H1 (cell line): ENCODE data around the gene NAV2. TPM values are rescaled to one million over a fixed set of nuclear protein-coding genes. Genes with fewer than 3 reads are reported as not detected.

ENCODE experiments used
- CTCF ChIA-PET: fragments of 300-600 bp; sonication (Branson Sonifier 250); formaldehyde crosslinking; loops from one replicate; lab custom pipeline; 2021; ENCODE audit not compliant: partially characterized antibody; lab: Charles Lee
- POLR2A ChIA-PET: fragments of 300-600 bp; sonication (Branson Sonifier 250); formaldehyde crosslinking; loops from one replicate; lab custom pipeline; 2021; ENCODE audit warnings: inconsistent platforms; ENCODE audit not compliant: partially characterized antibody; lab: Charles Lee
- DNase-seq, 2 experiments: peaks; one replicate each; pipeline versions ENCODE4 v3.0.0 to v3.0.0-alpha.2; 2010 to 2022; ENCODE audit warnings: low spot score in 2 of 2, low read depth in 1 of 2, mixed read lengths in 1 of 2
- FAIRE-seq: peaks from 2 replicates; lab custom pipeline; 2011; peaks lifted over from hg19 to GRCh38; lab: Jason Lieb, UNC
- H2AFZ ChIP-seq: 2 replicates; pipeline ENCODE4 v1.8.1; 2012; ENCODE audit warnings: low read length, inconsistent platforms
- H2AK5ac ChIP-seq: 2 replicates; pipeline ENCODE4 v1.6.1; 2013; ENCODE audit warnings: low read depth, low read length
- H2BK120ac ChIP-seq: replicated peaks from 2 replicates; pipeline ENCODE3; 2013; ENCODE audit warnings: low read depth, low read length, inconsistent platforms
- H2BK12ac ChIP-seq: 2 replicates; pipeline ENCODE4 v1.6.1; 2013; ENCODE audit warnings: low read depth, low read length
- H2BK15ac ChIP-seq: 2 replicates; pipeline ENCODE4 v1.6.1; 2013; ENCODE audit warnings: low read length
- H2BK20ac ChIP-seq: 2 replicates; pipeline ENCODE4 v1.6.1; 2013; ENCODE audit warnings: low read length
- H2BK5ac ChIP-seq: 2 replicates; pipeline ENCODE4 v1.6.1; 2013; ENCODE audit warnings: low read depth, low read length
- H3K14ac ChIP-seq: 2 replicates; pipeline ENCODE4 v1.6.1; 2013; ENCODE audit warnings: inconsistent platforms; ENCODE audit not compliant: insufficient read length
- H3K18ac ChIP-seq: 2 replicates; pipeline ENCODE4 v1.6.1; 2013; ENCODE audit warnings: low read length; ENCODE audit errors: extremely low read depth
- H3K23ac ChIP-seq: 2 replicates; pipeline ENCODE4 v1.6.1; 2013; ENCODE audit warnings: inconsistent platforms; ENCODE audit not compliant: insufficient read length
- H3K23me2 ChIP-seq: 2 replicates; pipeline ENCODE4 v1.6.1; 2013; ENCODE audit warnings: low read depth, low read length
- H3K27ac ChIP-seq: 2 replicates; pipeline ENCODE4 v1.6.1; 2011; ENCODE audit warnings: low read depth, low read length, inconsistent platforms
- H3K27me3 ChIP-seq, 4 experiments: replicated peaks in 1 of 4; 1 replicate in 1 of 4; 2 replicates in 3 of 4; pipeline versions ENCODE4 v1.6.1 to v1.8.1; 2011 to 2013; ENCODE audit warnings: low read length in 3 of 4, mild to moderate bottlenecking in 3 of 4, inconsistent platforms in 2 of 4, mixed read lengths in 2 of 4, moderate library complexity in 1 of 4; ENCODE audit not compliant: control insufficient read depth in 3 of 4, insufficient read depth in 3 of 4; ENCODE audit errors: extremely low read depth in 1 of 4
- H3K36me3 ChIP-seq, 4 experiments: 2 replicates each; pipeline versions ENCODE4 v1.6.1 to v1.8.1; 2011 to 2013; ENCODE audit warnings: mild to moderate bottlenecking in 4 of 4, low read length in 3 of 4, moderate library complexity in 2 of 4, control low read depth in 1 of 4, inconsistent platforms in 1 of 4; ENCODE audit not compliant: insufficient read depth in 4 of 4, control insufficient read depth in 2 of 4
- H3K4ac ChIP-seq: replicated peaks from 2 replicates; pipeline ENCODE3; 2013; ENCODE audit warnings: low read length, low read depth, mixed read lengths, inconsistent platforms; ENCODE audit not compliant: insufficient read length
- H3K4me1 ChIP-seq, 4 experiments: replicated peaks in 1 of 4; 1 replicate in 1 of 4; 2 replicates in 3 of 4; pipeline versions ENCODE4 v1.6.1 to v1.8.1; 2011 to 2013; ENCODE audit warnings: low read length in 3 of 4, inconsistent platforms in 2 of 4, mixed read lengths in 1 of 4; ENCODE audit not compliant: insufficient read depth in 4 of 4, control insufficient read depth in 3 of 4
- H3K4me2 ChIP-seq, 2 experiments: 2 replicates each; pipeline versions ENCODE4 v1.6.1 to v1.8.1; 2011 to 2013; ENCODE audit warnings: low read depth in 2 of 2, low read length in 2 of 2, control low read depth in 1 of 2, inconsistent platforms in 1 of 2, mild to moderate bottlenecking in 1 of 2; ENCODE audit not compliant: insufficient read depth in 1 of 2
- H3K4me3 ChIP-seq, 4 experiments: fragments of 200-600, 300-600 bp in 1 of 4; sonication (generic), shearing (Covaris generic), sonication (Bioruptor Twin) in 1 of 4; 2 replicates each; pipeline versions ENCODE4 v1.5.1 to v1.8.1; 2011 to 2016; ENCODE audit warnings: low read length in 4 of 4, low read depth in 3 of 4, control low read depth in 2 of 4, inconsistent platforms in 2 of 4, mild to moderate bottlenecking in 2 of 4, mixed read lengths in 1 of 4, moderate library complexity in 1 of 4; ENCODE audit not compliant: insufficient read depth in 2 of 4; ENCODE audit errors: extremely low read depth in 1 of 4
- H3K56ac ChIP-seq: replicated peaks from 2 replicates; pipeline ENCODE3; 2013; ENCODE audit warnings: low read depth, mild to moderate bottlenecking, mixed read lengths, low read length, inconsistent platforms; ENCODE audit not compliant: insufficient read length
- H3K79me1 ChIP-seq: 2 replicates; pipeline ENCODE4 v1.6.1; 2013; ENCODE audit warnings: low read depth, low read length, control low read depth
- H3K79me2 ChIP-seq, 2 experiments: 2 replicates each; pipeline versions ENCODE4 v1.6.1 to v1.8.1; 2012 to 2013; ENCODE audit warnings: low read length in 2 of 2, mild to moderate bottlenecking in 2 of 2, inconsistent platforms in 1 of 2; ENCODE audit not compliant: insufficient read depth in 2 of 2, control insufficient read depth in 1 of 2
- H3K9ac ChIP-seq, 4 experiments: replicated peaks in 1 of 4; 1 replicate in 1 of 4; 2 replicates in 3 of 4; pipeline versions ENCODE4 v1.6.1 to v1.8.1; 2011 to 2013; ENCODE audit warnings: low read depth in 3 of 4, low read length in 3 of 4, control low read depth in 2 of 4, mild to moderate bottlenecking in 2 of 4, moderate library complexity in 2 of 4, inconsistent platforms in 1 of 4; ENCODE audit errors: extremely low read depth in 1 of 4
- H3K9me3 ChIP-seq, 2 experiments: 2 replicates each; pipeline versions ENCODE4 v1.6.1 to v1.8.1; 2012 to 2013; ENCODE audit warnings: mild to moderate bottlenecking in 2 of 2, moderate library complexity in 2 of 2, control low read depth in 1 of 2, inconsistent platforms in 1 of 2, low read depth in 1 of 2, low read length in 1 of 2, mixed read lengths in 1 of 2; ENCODE audit not compliant: insufficient read depth in 2 of 2
- H4K20me1 ChIP-seq, 2 experiments: replicated peaks in 1 of 2; 2 replicates each; pipeline versions ENCODE3 to v1.8.1; 2011 to 2013; ENCODE audit warnings: inconsistent platforms in 2 of 2, low read length in 2 of 2, mild to moderate bottlenecking in 1 of 2; ENCODE audit not compliant: insufficient read depth in 2 of 2, control insufficient read depth in 1 of 2
- H4K5ac ChIP-seq: 2 replicates; pipeline ENCODE4 v1.6.1; 2013; ENCODE audit warnings: low read length, low read depth, mixed read lengths, inconsistent platforms; ENCODE audit not compliant: insufficient read length
- H4K8ac ChIP-seq: 2 replicates; pipeline ENCODE4 v1.8.0; 2013; ENCODE audit warnings: mild to moderate bottlenecking, moderate library complexity, low read length, inconsistent platforms; ENCODE audit not compliant: insufficient read depth; ENCODE audit errors: extremely low read depth
- H4K91ac ChIP-seq: replicated peaks from 2 replicates; pipeline ENCODE3; 2013; ENCODE audit warnings: low read length, mixed read lengths, inconsistent platforms; ENCODE audit not compliant: insufficient read length
- BCL11A ChIP-seq, 2 experiments: IDR thresholded peaks; one replicate each; pipeline ENCODE4 v1.6.1; 2011; ENCODE audit warnings: low read depth in 2 of 2, low read length in 2 of 2, mild to moderate bottlenecking in 2 of 2
- CBX5 ChIP-seq: fragments of 300-800, 300-1000 bp; sonication (generic); IDR thresholded peaks from 2 replicates; pipeline ENCODE4 v1.7.1; 2016; ENCODE audit warnings: antibody characterized with exemption, low read length, low read depth
- HDAC2 ChIP-seq, 2 experiments: fragments of 300-600 bp in 1 of 2; sonication (generic) in 1 of 2; IDR thresholded peaks; 2 replicates each; pipeline ENCODE4 v1.6.1; 2011 to 2012; ENCODE audit warnings: low read depth in 2 of 2, low read length in 2 of 2, mild to moderate bottlenecking in 2 of 2, moderate library complexity in 2 of 2, borderline replicate concordance in 1 of 2, inconsistent platforms in 1 of 2
- HDAC6 ChIP-seq: IDR thresholded peaks from one replicate; pipeline ENCODE4 v1.7.1; 2012; ENCODE audit warnings: low read depth, mild to moderate bottlenecking, inconsistent platforms, low read length, moderate library complexity
- NANOG ChIP-seq: IDR thresholded peaks from 2 replicates; pipeline ENCODE4 v1.6.1; 2011; ENCODE audit warnings: low read length, low read depth, mild to moderate bottlenecking, inconsistent platforms; ENCODE audit not compliant: insufficient read depth, poor library complexity, severe bottlenecking
- POLR2A ChIP-seq, 2 experiments: IDR thresholded peaks; 1 replicate in 1 of 2; 2 replicates in 1 of 2; pipeline ENCODE4 v1.6.1; 2011; ENCODE audit warnings: low read depth in 2 of 2, low read length in 2 of 2, mild to moderate bottlenecking in 2 of 2; ENCODE audit errors: control extremely low read depth in 1 of 2
- RFX5 ChIP-seq: IDR thresholded peaks from 2 replicates; pipeline ENCODE4 v1.6.1; 2011; ENCODE audit warnings: low read depth, low read length, improper control_type of control experiment, borderline replicate concordance
- SP4 ChIP-seq: IDR thresholded peaks from 2 replicates; pipeline ENCODE4 v1.6.1; 2012; ENCODE audit warnings: low read length, inconsistent platforms
- SRF ChIP-seq: IDR thresholded peaks from 2 replicates; pipeline ENCODE4 v1.6.1; 2011; ENCODE audit warnings: mild to moderate bottlenecking, low read depth, low read length, moderate library complexity
- USF2 ChIP-seq: IDR thresholded peaks from 2 replicates; pipeline ENCODE4 v1.6.1; 2011; ENCODE audit warnings: low read length, improper control_type of control experiment
- WGBS, 2 experiments: shearing (Covaris generic) in 1 of 2; methylation state at CpG; one replicate each; pipeline versions ENCODE4 v1.1.6 to v1.1.7; 2013 to 2015; ENCODE audit warnings: low lambda C conversion rate in 2 of 2, mixed read lengths in 2 of 2, inconsistent platforms in 1 of 2, low coverage in 1 of 2, missing lambda C conversion rate in 1 of 2; ENCODE audit not compliant: insufficient replicate concordance in 2 of 2, insufficient coverage in 1 of 2, insufficient read length in 1 of 2; ENCODE audit errors: extremely low coverage in 1 of 2, missing lambda C conversion rate in 1 of 2; 5-methylcytosine and 5-hydroxymethylcytosine counted together
- polyA plus RNA-seq, 7 experiments: library from polyadenylated mRNA; depleted of rRNA in 3 of 7; stranded (reverse) in 5 of 7; unstranded in 2 of 7; fragments of >200 nt in 5 of 7; fragments of 200-250 nt in 2 of 7; gene quantifications; 1 replicate in 5 of 7; 2 replicates in 1 of 7; 4 replicates in 1 of 7; pipeline versions ENCODE4 v1.2.1 to v1.2.3, GENCODE V29; 2011 to 2013; ENCODE audit warnings: missing spikeins in 2 of 7, mixed read lengths in 2 of 7
- total RNA-seq: library from RNA; stranded (reverse); fragmentation: NEBNext Ultra II Directional; extraction: Animal tissue kit (Norgen Biotek cat#: 25700); gene quantifications from 2 replicates; pipeline ENCODE4 v1.2.1, GENCODE V29; 2021

Gene NAV2
- total and polyA plus RNA-seq, 2 of the 8 experiments (the other 6 are each of a cell fraction or from before 2014, with no cell fraction given) = 35.6 to 73.6 TPM

- Histone ChIP-seq H2AFZ (no peak overlapping the region), H2BK5ac (no peak overlapping the region), H3K14ac (no peak overlapping the region), H2BK12ac (no peak overlapping the region), H3K9ac (no peak overlapping the region), H3K36me3 (no peaks in the 10 kb centered on the region), H4K20me1 (no peaks in the 10 kb centered on the region), H3K4me1 (no peaks in the 10 kb centered on the region), H4K8ac (no peak overlapping the region), H4K91ac (no peak overlapping the region), H3K27me3 (no peaks in the 10 kb centered on the region), H3K4me3 (no peak overlapping the region), H3K56ac (no peak overlapping the region), H3K79me1 (no peaks in the 10 kb centered on the region), H2BK120ac (no peak overlapping the region), H3K23ac (no peak overlapping the region), H3K23me2 (no peaks in the 10 kb centered on the region), H3K27ac (no peak overlapping the region), H3K9me3 (no peaks in the 10 kb centered on the region), H3K4ac (no peak overlapping the region), H2BK20ac (no peak overlapping the region), H3K4me2 (no peak overlapping the region), H4K5ac (no peak overlapping the region), H3K79me2 (no peaks in the 10 kb centered on the region), H2AK5ac (no peak overlapping the region)
- ChIA-PET CTCF (interaction anchor here (0.9 to 1.9 kb wide), 9 partner anchors 9 to 451 kb away, joined by 3 to 11 read pairs (median 3); no protein-coding TSS in a partner anchor), POLR2A (interaction anchor here (1.0 kb wide), 1 partner anchor 10 kb away, joined by 3 read pairs; no protein-coding TSS in a partner anchor)
- FAIRE-seq = no peak
- DNase-seq = no peak
- WGBS, 2 experiments = 92% methylated on average over 11 of the region's 11 CpGs; no CpG with 5 or more reads in 1 of the 2 experiments
- TF ChIP-seq RFX5 (no peak), USF2 (no peak), BCL11A (IDR thresholded peaks at IDR 0.05; ENCODE audit: low read depth in 2 of 2, low read length in 2 of 2) (no peak), CBX5 (no peak), POLR2A (IDR thresholded peaks at IDR 0.05; ENCODE audit: control extremely low read depth in 1 of 2, low read depth in 2 of 2, low read length in 2 of 2) (no peak), SP4 (no peak), HDAC2 (IDR thresholded peaks at IDR 0.05; ENCODE audit: borderline replicate concordance in 1 of 2, low read depth in 2 of 2, low read length in 2 of 2) (no peak), HDAC6 (no peak), SRF (no peak), NANOG (no peak)
- TF ChIP-seq, all 59 proteins: peak for 0
- Histone ChIP-seq H3K18ac (no peak overlapping the region), H2BK15ac (no peak overlapping the region)
Observed at GRCh38 chr11:19730373-19730772, 17.7 kb downstream of the NAV2 start.
